IgD-negative memory B cell (primary cell): ENCODE results near the gene CADPS. TPM values are rescaled to one million over a fixed set of nuclear protein-coding genes. Genes with fewer than 3 reads are reported as not detected.

Experiments used
- H3K27ac Mint-ChIP-seq, 3 donors: one replicate each; pipeline ENCODE4 v1.8.0; 2020 to 2022; ENCODE audit warnings: mild to moderate bottlenecking in 3 of 3, mixed read lengths in 3 of 3, moderate library complexity in 1 of 3
- H3K27me3 Mint-ChIP-seq: one replicate; pipeline ENCODE4 v1.8.0; 2021; ENCODE audit warnings: mixed read lengths
- H3K36me3 Mint-ChIP-seq: one replicate; pipeline ENCODE4 v1.8.0; 2020; ENCODE audit warnings: mild to moderate bottlenecking, mixed read lengths
- H3K4me1 Mint-ChIP-seq, 3 donors: one replicate each; pipeline ENCODE4 v1.8.0; 2020 to 2022; ENCODE audit warnings: mixed read lengths in 3 of 3, mild to moderate bottlenecking in 1 of 3
- H3K4me3 Mint-ChIP-seq, 4 donors: one replicate each; pipeline ENCODE4 v1.8.0; 2020 to 2022; ENCODE audit warnings: mild to moderate bottlenecking in 4 of 4, mixed read lengths in 4 of 4, moderate library complexity in 3 of 4
- H3K9me3 Mint-ChIP-seq, 3 donors: one replicate each; pipeline ENCODE4 v1.8.0; 2020 to 2021; ENCODE audit warnings: mixed read lengths in 3 of 3, mild to moderate bottlenecking in 1 of 3
- polyA plus RNA-seq: library from polyadenylated mRNA; unstranded; fragments of 300-500 nt; fragmentation: Illumina TruSeq; gene quantifications from one replicate; pipeline ENCODE4 v1.2.3, GENCODE V29; 2021

Gene CADPS
- polyA plus RNA-seq, 1 donor from 2014 or later: not detected

- peaks cover 0 to 1% (median 0%) of the 10 kb centered on the region in 3 donors for H3K9me3 Mint-ChIP-seq
- no peak overlapping the region for H3K4me3 Mint-ChIP-seq
- H3K27ac Mint-ChIP-seq: no peak overlapping the region
- H3K4me1 Mint-ChIP-seq: peaks cover 0 to 5% (median 2%) of the 10 kb centered on the region in 3 donors
- no peaks in the 10 kb centered on the region for H3K36me3 Mint-ChIP-seq
- H3K27me3 Mint-ChIP-seq: peaks cover 72% of the 10 kb centered on the region
Observed at GRCh38 chr3:62370112-62370857, 504.9 kb downstream of the CADPS start.

- H3K9me3 Mint-ChIP-seq: peaks cover 0 to 1% (median 0%) of the 10 kb centered on the region in 3 donors
- peaks cover 66% of the 10 kb centered on the region for H3K27me3 Mint-ChIP-seq
- H3K4me1 Mint-ChIP-seq: peaks cover 0 to 5% (median 2%) of the 10 kb centered on the region in 3 donors
- H3K36me3 Mint-ChIP-seq: no peaks in the 10 kb centered on the region
- H3K27ac Mint-ChIP-seq: no peak overlapping the region
- no peak overlapping the region for H3K4me3 Mint-ChIP-seq
Observed at GRCh38 chr3:62369476-62369743, 505.8 kb downstream of the CADPS start.

GRCh38 chr3:62368705-62369475 is 506.3 kb downstream of the CADPS start:
- Mint-ChIP-seq H3K9me3 (peaks cover 0 to 4% (median 0%) of the 10 kb centered on the region in 3 donors), H3K27me3 (peaks cover 63% of the 10 kb centered on the region), H3K27ac (no peak overlapping the region), H3K4me1 (peaks cover 0 to 5% (median 2%) of the 10 kb centered on the region in 3 donors), H3K4me3 (no peak overlapping the region), H3K36me3 (no peaks in the 10 kb centered on the region)

GRCh38 chr3:62368290-62368704 is 506.9 kb downstream of the CADPS start:
- H3K27me3 Mint-ChIP-seq: peaks cover 59% of the 10 kb centered on the region
- H3K4me1 Mint-ChIP-seq: peaks cover 0 to 3% (median 2%) of the 10 kb centered on the region in 3 donors
- no peak overlapping the region for H3K27ac Mint-ChIP-seq
- no peak overlapping the region for H3K4me3 Mint-ChIP-seq
- H3K9me3 Mint-ChIP-seq: peaks cover 0 to 4% (median 0%) of the 10 kb centered on the region in 3 donors
- H3K36me3 Mint-ChIP-seq: no peaks in the 10 kb centered on the region

- no peaks in the 10 kb centered on the region for H3K36me3 Mint-ChIP-seq
- peaks cover 0 to 4% (median 0%) of the 10 kb centered on the region in 3 donors for H3K9me3 Mint-ChIP-seq
- peaks cover 56% of the 10 kb centered on the region for H3K27me3 Mint-ChIP-seq
- H3K4me3 Mint-ChIP-seq: peak overlapping the region in 1 of 4 donors; percentile 68
- H3K4me1 Mint-ChIP-seq: peaks cover 0 to 3% (median 2%) of the 10 kb centered on the region in 3 donors
- no peak overlapping the region for H3K27ac Mint-ChIP-seq
Observed at GRCh38 chr3:62367763-62368195, 507.4 kb downstream of the CADPS start.

GRCh38 chr3:62366126-62366484 is 509.1 kb downstream of the CADPS start:
- Mint-ChIP-seq H3K4me1 (peaks cover 0 to 3% (median 0%) of the 10 kb centered on the region in 3 donors), H3K4me3 (no peak overlapping the region), H3K27me3 (peaks cover 47% of the 10 kb centered on the region), H3K27ac (no peak overlapping the region), H3K36me3 (no peaks in the 10 kb centered on the region), H3K9me3 (peaks cover 0 to 6% (median 4%) of the 10 kb centered on the region in 3 donors)

GRCh38 chr3:62365391-62366125 is 509.7 kb downstream of the CADPS start:
- Mint-ChIP-seq H3K4me1 (peaks cover 0 to 3% (median 0%) of the 10 kb centered on the region in 3 donors), H3K36me3 (no peaks in the 10 kb centered on the region), H3K27me3 (peaks cover 42% of the 10 kb centered on the region), H3K9me3 (peaks cover 0 to 6% (median 4%) of the 10 kb centered on the region in 3 donors), H3K27ac (peak overlapping the region in 1 of 3 donors; percentile 2), H3K4me3 (no peak overlapping the region)

- no peak overlapping the region for H3K27ac Mint-ChIP-seq
- no peaks in the 10 kb centered on the region for H3K36me3 Mint-ChIP-seq
- no peak overlapping the region for H3K4me3 Mint-ChIP-seq
- peaks cover 0 to 3% (median 0%) of the 10 kb centered on the region in 3 donors for H3K4me1 Mint-ChIP-seq
- H3K27me3 Mint-ChIP-seq: peaks cover 30% of the 10 kb centered on the region
- H3K9me3 Mint-ChIP-seq: peaks cover 0 to 6% (median 4%) of the 10 kb centered on the region in 3 donors
Observed at GRCh38 chr3:62364191-62364590, 511.0 kb downstream of the CADPS start.

GRCh38 chr3:62363275-62363674 is 511.9 kb downstream of the CADPS start:
- no peaks in the 10 kb centered on the region for H3K36me3 Mint-ChIP-seq
- peaks cover 0 to 6% (median 4%) of the 10 kb centered on the region in 3 donors for H3K9me3 Mint-ChIP-seq
- no peak overlapping the region for H3K27ac Mint-ChIP-seq
- peaks cover 0 to 3% (median 0%) of the 10 kb centered on the region in 3 donors for H3K4me1 Mint-ChIP-seq
- no peak overlapping the region for H3K4me3 Mint-ChIP-seq
- H3K27me3 Mint-ChIP-seq: peaks cover 22% of the 10 kb centered on the region

GRCh38 chr3:62361824-62362223 is 513.4 kb downstream of the CADPS start:
- Mint-ChIP-seq H3K27ac (no peak overlapping the region), H3K4me1 (no peaks in the 10 kb centered on the region), H3K36me3 (no peaks in the 10 kb centered on the region), H3K4me3 (no peak overlapping the region), H3K27me3 (peaks cover 8% of the 10 kb centered on the region), H3K9me3 (peaks cover 0 to 6% (median 4%) of the 10 kb centered on the region in 3 donors)

- H3K27me3 Mint-ChIP-seq: peaks cover 7% of the 10 kb centered on the region
- H3K9me3 Mint-ChIP-seq: peaks cover 0 to 6% (median 4%) of the 10 kb centered on the region in 3 donors
- no peak overlapping the region for H3K27ac Mint-ChIP-seq
- H3K4me3 Mint-ChIP-seq: no peak overlapping the region
- no peaks in the 10 kb centered on the region for H3K36me3 Mint-ChIP-seq
- H3K4me1 Mint-ChIP-seq: no peaks in the 10 kb centered on the region
Observed at GRCh38 chr3:62361261-62361660, 514.0 kb downstream of the CADPS start.

GRCh38 chr3:62359531-62359930 is 515.7 kb downstream of the CADPS start:
- peaks cover 0 to 6% (median 4%) of the 10 kb centered on the region in 3 donors for H3K9me3 Mint-ChIP-seq
- no peaks in the 10 kb centered on the region for H3K36me3 Mint-ChIP-seq
- H3K27me3 Mint-ChIP-seq: peaks cover 2% of the 10 kb centered on the region
- no peak overlapping the region for H3K4me3 Mint-ChIP-seq
- H3K4me1 Mint-ChIP-seq: no peaks in the 10 kb centered on the region
- no peak overlapping the region for H3K27ac Mint-ChIP-seq

- Mint-ChIP-seq H3K36me3 (no peaks in the 10 kb centered on the region), H3K4me3 (no peak overlapping the region), H3K27ac (no peak overlapping the region), H3K27me3 (no peaks in the 10 kb centered on the region), H3K9me3 (peaks cover 0 to 1% (median 0%) of the 10 kb centered on the region in 3 donors), H3K4me1 (no peaks in the 10 kb centered on the region)
Observed at GRCh38 chr3:62356356-62356755, 518.9 kb downstream of the CADPS start.

GRCh38 chr3:62355703-62356102 is 519.5 kb downstream of the CADPS start:
- H3K36me3 Mint-ChIP-seq: no peaks in the 10 kb centered on the region
- H3K4me3 Mint-ChIP-seq: no peak overlapping the region
- peaks cover 0 to 1% (median 0%) of the 10 kb centered on the region in 3 donors for H3K9me3 Mint-ChIP-seq
- no peaks in the 10 kb centered on the region for H3K4me1 Mint-ChIP-seq
- H3K27me3 Mint-ChIP-seq: no peaks in the 10 kb centered on the region
- H3K27ac Mint-ChIP-seq: no peak overlapping the region
